Nucleus accumbens (tissue), 56 donors: ENCODE measurements around the gene DNLZ.

Experiments used
- DNase-seq, 56 donors: peaks; one replicate each; lab custom pipeline; 2025; lab: John Stamatoyannopoulos, UW

DNLZ gene

DNA sequence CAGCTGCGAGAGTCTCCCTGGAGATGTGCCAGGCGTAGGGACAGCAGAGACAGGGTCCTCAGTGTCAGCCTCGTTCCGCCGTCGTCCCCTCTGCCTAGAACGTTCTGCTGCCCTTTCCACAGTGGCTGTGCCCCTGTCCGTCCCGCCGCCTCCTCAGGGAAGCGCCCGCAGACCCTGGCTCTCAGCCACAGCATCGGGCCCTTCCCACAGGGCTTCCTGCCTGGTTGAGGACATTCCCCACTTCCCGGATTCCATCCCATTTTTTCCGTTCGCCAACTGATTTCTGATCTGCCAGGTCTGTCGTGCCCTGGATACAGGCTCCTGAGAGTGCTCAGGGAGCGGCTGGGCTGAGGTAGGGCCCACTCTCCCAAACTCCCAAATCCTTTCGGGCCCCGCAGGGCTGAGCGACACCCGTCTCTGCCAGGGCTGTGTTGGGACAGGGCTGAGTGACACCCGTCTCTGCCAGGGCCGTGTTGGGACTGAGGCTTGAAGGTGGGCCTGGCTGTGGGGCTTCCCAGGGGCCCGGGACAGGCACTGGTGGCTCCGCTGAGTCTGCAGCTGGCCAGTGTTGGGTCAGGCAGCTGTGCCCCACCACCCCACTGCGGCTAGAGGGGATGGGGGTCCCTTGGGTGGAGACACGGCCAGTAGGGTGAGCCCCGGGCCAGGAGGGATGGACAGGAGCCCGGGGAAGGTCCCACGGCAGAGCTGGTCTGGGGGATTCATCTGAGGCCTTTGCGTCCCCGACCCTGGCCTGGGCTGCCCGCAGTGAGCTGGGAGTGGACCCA lies 15.9 kb downstream of the DNLZ start:
- DNase-seq: no peak

DNA sequence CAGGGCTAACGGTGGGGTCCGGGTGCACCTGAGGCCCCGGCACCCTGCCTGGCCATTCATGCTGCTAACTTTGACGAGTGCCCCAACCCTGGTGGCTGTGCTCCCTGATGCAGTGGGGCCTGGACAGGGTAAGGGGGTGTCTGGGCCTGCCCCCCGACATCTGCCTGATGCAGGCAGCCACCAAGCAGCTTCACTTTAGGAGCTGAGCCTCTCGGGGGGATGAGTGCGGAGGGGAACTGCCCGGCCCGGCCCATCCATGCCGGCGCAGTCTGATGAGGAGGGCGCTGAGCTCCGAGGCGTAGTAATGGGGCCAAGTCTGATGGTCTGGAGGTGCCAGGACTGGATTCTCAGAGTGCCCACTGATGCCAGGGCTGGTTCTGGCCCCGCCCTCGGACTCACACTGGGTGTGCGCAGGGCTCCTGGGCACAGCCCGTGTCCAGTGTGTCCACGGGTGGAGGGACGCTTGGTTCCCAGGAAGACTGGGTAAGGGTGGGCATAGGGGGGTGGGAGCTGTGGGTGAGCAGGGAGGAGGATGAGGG lies 16.5 kb downstream of the DNLZ start:
- no peak for DNase-seq

DNA sequence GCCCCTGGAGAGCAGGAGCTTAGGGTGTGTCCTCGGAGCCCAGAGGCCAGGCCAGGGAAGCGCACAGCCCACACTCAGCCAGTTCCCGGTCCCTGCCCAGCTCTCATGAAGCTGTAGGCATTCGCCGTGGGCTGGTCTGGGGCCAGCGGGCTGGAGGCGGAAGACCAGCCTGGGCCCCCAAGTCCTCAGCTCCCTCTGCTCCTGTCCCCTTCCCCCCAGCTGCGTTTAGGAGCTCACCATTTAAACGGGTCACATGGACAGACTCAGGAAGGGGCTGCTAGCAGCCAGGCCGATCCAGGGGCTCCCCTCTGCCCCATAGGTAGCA lies 17.4 kb downstream of the DNLZ start:
- peak in 1 of 56 donors; percentile 56 for DNase-seq

DNA sequence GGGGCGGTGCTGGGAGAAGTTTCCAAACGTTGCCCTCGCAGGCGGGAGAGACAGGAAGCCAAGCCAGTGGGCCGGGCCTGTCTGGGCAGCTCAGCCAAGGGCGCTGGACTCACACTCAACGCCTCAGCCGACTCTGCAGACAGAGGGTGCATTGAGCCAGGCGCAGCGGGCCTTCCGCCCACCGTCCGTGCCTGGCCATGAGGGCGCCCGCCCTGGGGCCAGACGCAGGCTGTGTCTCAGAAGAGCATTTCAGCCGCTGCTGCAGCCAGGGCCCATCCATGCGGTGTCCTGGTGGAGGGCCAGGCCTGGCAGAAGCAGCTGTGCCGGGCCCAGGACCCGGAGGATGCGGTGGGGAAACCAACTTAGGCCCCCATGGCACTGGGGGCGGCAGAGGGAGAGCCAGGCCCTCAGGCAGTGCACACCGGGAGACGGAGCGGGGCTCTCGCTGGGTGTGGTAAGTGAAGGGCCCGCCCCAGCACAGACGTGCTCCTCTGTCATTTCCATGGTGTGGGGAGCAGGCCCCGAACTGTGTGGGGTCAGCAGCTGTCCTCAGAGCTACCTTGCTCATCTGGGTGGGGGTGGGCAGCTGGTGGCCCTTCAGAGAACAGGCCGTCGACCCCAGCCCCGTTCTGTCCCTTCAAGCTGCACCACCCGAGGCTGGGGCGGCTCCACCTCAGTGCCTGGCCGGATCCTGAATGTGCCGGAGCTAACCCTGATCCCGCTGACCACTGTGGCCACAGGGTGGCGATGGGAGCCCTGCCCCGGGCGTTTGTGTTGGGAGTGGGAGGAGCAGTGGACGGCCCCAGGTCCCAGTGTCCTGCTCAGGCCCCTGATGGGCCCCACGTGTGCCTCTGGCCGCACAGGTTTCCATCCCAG lies 18.0 kb downstream of the DNLZ start:
- DNase-seq: peak in 54 of 56 donors; percentile 35 to 93 (median 79)

DNA sequence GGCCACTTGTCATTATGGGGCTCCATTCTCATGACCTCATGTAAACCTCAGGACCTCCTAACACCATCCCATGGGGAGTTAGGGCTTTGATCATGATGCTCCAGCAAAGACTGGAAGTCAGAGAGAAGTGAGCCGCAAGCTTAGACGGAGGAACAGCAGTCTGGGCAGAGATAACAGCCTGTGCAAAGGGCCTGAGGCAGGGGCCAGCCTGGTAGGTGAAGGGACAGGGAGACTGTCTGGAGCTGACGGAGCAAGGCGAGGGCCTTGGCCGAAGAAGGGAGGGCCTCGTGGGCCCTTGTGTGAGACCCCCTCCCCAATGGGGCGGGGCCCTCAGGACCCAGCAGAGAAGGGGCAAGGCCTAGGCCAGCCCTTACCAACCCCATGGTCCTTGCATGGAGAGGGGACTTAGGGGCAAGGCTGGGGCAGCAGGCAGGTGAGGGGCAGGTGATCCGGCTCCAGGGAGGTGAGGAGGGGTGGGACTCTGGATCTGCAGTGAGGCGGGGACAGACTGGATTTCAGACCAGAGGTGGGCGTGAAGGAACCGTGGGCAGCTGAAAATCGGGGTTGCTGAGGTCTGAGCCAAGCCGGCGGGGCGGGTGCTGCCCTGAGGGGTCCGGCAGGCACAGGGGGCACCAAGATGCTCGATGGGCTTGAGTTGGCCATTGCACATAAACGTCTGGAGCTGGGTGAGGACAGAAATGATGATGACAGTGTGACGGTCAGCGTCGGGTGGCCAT lies 18.8 kb downstream of the DNLZ start:
- no peak for DNase-seq

DNA sequence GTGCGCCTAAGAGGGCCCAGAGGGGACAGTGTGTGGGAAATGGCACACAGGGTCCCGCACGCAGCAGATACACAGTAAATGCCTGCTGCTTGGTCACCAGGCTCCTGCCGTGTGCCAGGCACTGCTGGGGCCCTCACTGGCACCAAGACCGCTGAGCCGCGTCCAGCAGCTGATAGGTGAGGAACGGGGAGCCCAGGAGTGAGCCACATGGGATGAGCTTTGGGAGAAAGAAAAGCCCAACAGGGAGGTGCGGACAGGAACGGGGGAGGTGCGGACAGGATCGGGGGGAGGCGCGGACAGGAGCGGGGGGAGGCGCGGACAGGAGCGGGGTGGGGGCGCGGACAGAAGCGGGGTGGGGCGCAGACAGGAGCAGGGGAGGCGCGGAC lies 19.7 kb downstream of the DNLZ start:
- DNase-seq: no peak

DNA sequence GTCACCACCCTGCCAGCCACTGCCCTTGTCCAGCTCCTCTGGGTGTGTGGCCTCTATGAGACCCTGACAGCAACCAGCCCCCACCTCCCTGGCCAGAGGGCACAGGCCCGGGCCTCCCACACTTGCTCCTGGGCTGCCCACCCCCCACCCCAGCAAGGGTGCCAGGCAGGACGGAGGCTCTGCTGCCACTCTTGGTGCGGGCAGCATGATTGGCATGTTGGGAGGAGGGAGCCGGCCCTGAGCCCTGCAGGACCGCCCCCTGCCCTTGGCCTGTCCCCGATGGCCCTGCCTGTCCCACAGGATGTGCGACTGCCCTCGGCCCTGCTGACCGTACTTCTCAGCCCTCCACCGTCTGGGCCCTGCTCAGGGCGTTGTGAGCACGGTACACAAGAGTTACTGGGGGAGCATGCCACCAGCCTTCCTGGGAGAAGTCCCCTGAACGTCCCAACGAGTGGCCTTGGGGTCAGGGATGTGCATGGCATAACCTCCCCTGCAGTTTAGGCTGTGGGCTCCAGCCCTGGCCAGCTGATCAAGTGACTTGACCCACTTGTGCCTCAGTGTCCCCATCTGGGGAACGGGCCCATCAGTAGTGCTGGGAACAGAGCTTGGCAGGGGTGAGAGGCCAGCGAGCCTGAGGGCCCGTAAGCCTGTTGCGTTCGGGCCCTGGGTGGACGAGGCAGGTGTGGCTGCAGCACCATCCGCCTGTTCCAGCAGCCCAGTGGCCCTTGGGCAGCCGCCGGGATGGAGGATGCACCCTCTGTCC lies 20.2 kb downstream of the DNLZ start:
- DNase-seq: peak in 1 of 56 donors; percentile 59

DNA sequence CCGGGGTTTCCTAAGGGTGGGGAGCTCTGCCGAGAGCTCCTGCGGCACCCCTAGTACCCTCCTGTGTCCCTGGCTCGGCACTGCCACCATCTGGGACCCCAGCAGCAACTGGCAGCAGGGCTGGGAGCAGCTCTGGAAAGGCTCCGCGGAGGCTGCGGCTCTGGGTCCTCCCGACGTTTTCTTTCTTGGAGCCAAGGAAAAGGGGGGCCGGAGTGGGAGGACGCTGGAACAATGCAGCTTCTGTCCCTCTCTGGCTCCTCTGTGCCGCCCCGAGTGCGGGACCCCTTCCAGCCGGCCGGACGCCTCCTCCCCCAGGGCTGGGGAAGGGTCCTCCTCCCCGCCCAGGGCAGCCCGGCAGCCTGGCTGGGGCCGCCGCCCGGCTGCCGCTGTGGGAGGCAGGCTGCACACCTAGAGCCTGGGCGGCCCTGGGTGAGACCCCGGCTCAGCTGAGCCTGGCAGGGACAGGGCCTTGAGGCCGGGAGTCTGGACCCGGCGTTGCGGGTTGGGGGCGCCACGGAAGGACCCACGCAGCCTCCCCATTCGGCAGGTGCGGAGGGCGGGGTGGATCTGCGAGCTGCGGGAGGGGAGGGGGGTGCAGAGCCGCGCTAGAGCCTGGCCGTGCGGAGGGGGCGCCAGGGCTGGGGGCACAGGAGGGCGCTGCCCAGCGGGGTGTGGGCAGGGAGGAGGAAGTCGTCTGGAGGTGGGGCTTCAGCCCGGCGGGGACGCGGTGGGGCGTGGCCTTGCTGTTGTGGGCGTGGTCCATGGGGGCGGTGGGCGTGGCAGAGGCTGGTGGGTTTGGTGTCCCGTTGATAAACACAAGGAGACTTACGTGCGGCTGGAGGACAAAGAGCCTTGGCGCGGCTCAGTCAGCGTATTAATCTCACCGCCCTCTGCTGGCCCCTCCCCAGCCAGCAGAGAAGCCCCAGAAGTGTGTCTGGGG lies 21.1 kb downstream of the DNLZ start:
- DNase-seq: peak in 50 of 56 donors; percentile 29 to 86 (median 64)

DNA sequence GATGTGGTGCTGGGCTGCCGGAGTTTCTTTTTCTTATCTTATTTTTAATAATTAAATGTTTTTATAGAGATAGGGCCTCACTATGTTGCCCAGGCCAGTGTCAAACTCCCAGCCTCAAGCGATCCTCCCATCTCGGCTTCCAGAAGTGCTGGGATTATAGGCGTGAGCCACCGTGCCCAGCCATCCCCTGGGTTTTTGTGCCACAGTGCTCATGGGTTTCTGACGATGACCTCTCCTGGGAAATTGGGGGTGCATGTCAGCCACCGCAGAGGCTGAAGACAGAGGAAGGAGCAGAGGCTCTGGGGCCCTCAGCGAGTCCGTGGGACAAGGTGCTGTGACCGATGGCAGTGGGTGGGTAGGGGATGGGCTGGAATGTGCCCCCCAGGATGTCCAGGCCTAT lies 21.8 kb downstream of the DNLZ start:
- DNase-seq: no peak

DNA sequence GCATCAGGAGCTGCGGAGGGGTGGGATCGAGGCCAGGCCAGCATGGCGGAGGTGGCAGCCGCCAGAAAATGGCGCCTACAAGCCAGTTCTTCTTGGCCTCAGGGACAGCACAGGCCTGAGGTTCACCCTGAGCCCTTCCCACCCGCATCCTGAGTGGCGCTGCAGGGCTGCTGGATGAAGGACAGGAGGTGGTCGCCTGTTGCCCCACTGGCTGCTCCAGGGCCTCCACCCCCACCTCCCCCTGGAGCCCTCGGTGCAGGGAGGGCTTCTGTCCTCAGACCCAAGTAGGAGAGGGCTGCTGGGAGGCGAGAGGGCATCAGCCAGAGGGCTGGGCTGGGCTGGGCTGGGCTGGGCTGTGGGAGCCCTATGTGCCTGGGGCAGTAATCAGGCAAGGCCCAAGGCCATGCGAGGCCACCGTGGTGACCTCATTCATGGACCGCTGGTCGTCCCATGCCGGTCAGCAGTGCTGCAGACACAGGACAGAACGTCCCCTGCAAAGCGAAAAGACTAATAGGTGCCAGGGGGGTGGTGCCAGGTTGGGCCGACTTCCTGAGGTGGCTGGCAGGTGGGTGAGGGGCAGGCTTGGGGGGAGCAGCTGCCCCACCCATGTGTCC lies 22.4 kb downstream of the DNLZ start:
- no peak for DNase-seq

DNA sequence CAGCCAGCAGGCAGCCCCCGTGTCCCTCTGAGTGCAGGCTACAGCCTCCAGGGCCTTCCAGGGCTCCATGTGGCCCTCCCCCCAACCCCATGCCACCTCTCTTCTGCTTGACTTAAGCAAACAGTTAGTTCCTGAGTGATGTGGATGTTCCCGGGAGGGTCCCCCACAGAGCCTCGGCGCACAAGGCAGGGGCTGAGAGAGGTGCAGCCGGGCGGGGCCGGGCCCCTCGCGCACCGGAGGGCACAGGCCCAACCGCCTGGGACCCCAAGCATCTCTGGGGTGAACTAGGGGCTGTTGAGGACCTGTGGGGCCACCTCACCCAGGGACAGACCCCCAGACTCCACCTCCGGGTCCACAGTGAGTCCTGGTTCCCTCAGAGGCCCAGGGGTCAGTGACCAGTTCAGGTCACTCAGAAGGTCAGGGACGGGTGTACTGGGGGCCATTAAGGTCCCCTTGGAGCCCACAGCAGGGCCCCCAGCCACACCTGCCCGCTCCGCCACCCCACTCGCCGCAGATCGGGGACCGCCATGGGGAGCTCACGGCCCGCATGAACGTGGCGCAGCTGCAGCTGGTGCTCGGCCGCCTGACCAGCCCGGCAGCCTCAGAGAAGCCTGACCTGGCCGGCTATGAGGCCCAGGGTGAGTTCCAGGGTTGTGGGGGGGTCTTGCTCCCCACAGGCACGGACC lies 23.0 kb downstream of the DNLZ start:
- no peak for DNase-seq

DNA sequence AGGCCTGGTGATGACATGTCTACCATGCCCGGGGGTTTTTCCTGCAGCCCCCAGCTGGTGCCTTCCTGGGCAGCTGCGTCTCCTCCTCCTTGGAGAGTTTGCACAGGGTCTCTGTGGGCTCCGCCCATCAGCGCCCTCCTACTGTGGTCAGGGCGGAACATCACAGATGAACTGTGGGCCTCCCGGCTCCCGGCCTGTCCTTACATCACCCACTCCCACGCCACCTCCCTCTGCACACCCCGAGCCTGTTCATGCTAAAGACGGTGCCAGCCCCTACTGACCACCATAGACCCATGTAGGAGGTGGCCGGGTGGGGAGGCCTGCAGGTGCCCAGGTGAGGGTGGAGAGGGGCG lies 23.6 kb downstream of the DNLZ start:
- no peak for DNase-seq

DNA sequence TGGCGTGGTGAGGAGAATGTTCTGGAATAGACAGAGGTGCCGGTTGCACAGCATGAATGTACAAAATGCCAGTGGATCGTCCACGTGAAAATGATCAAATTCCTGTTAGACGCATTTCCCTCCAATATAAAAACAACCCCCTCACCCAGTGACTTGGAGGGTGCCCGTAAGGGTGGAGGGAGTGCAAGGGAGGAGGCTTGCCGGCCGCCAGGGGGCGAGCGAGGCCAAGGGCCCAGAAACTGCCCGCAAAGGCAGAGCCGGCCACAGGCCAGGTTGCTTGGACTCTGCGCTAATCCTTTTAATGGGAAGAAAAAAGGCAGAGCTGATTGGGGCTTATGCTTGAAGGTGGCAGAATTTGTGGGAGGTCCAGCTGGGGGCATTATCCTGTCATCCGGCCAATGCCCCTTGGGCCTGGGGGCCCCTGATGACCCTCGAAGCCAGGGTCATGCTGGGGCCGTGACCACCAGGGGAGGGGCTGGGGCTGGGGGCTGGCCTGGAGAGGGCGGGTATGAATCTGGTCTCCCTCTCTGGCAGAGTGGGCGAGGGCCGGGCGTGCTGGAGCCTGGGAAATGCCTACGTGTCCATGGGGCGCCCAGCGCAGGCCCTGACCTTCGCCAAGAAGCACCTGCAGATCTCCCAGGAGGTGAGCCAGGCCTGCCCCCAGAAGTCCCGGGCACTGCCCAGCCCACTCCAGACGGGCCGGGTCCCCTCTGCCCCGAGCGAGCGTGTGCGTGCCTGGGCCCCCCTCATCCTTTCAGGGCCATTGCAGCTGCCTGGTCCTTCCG lies 24.2 kb downstream of the DNLZ start:
- DNase-seq: peak in 42 of 56 donors; percentile 10 to 84 (median 46)

DNA sequence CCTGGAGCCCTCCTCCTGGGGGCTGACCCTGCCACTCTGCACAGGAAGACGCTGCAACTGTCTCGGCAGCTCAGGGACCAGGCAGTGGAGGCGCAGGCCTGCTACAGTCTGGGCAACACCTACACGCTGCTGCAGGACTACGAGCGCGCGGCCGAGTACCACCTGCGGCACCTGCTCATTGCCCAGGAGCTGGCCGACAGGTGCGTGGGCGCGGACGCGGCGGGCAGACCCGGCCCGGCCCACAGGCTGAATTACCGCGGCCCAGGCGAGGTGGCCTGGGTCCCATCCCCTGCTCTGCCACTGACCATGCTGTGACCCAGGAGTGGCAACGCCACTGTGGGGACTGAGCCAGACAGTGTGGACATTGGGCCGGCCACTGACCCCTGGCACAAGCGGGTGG lies 25.0 kb downstream of the DNLZ start:
- DNase-seq: no peak

DNA sequence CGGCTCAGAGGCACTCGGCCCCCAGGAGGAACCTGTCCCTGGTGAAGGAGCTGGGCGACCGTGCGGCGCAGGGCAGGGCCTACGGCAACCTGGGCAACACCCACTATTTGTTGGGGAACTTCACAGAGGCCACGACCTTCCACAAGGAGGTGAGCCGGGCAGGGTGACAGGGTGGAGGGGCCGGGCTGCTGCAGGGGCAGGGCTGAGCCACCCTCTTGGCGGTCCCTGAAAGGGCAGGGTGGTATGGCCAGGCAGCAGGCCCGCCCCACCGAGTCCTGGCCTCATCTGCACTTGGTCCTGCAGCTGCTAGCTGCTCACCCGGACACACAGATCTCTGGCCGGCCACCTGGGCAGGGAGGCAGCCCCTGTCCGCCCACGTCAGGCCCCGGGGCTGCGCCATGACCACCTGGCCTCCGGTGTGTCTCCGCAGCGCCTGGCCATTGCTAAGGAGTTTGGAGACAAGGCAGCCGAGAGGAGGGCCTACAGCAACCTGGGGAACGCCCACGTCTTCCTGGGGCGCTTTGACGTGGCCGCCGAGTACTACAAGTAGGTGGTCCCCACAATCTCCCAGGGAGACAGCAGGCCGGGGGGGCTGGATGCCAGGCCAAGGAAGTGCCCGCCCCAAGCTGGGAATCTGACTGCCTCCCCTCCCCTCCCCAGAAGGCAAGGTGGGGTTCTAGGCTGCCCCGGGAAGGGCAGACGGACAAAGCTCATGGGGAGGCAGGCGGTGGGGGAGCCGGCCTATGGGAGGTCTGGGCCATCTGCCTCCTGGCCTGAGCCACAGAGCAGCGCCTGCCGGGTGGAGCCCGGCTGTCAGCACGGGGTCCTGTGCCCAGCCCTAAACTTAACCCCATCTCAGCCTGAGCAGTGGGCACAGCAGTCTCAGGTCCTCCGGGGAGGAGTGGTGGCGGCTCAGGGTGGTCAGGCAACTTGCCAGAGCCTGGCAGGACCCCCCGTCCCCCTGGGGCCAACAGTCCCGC lies 25.8 kb downstream of the DNLZ start:
- DNase-seq: no peak

DNA sequence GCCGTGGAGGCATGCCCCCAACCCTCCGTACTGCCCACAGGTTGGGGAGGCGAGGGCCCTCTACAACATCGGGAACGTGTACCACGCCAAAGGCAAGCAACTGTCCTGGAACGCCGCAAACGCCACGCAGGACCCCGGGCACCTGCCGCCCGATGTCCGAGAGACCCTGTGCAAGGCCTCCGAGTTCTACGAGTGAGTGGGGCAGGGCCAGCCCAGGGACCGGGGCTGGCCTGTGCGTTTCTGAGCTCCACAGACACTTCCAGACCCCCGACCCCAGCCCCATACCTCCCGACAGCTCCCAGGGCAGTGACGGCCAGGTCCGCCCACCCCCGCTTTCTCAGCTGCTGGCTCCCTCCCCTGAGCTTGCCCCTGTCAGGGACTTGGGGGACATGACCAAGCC lies 26.7 kb downstream of the DNLZ start:
- DNase-seq: no peak
